CD4-positive, alpha-beta memory T cell (primary cell): ENCODE data around the gene ALX3. TPM values are rescaled to one million over a fixed set of nuclear protein-coding genes. Genes with fewer than 3 reads are reported as not detected.

Source experiments
- CTCF ChIA-PET: fragments of 350-600 bp; sonication (Branson Sonifier 250); formaldehyde crosslinking; loops from one replicate; lab custom pipeline; 2021; ENCODE audit warnings: inconsistent platforms; ENCODE audit not compliant: partially characterized antibody; lab: Charles Lee
- POLR2A ChIA-PET: fragments of 350-600 bp; sonication (Branson Sonifier 250); formaldehyde crosslinking; loops from one replicate; lab custom pipeline; 2021; ENCODE audit not compliant: partially characterized antibody; lab: Charles Lee
- DNase-seq, 5 donors: peaks; one replicate each; pipeline versions ENCODE4 v3.0.0 to v3.0.0-alpha.2; 2020 to 2022; ENCODE audit warnings: mixed read lengths in 1 of 5
- H3K27ac ChIP-seq: one replicate; pipeline ENCODE4 v1.7.0; 2013; ENCODE audit warnings: low read depth, low read length
- H3K27me3 ChIP-seq: 2 replicates; pipeline ENCODE4 v1.7.0; 2013; ENCODE audit warnings: mild to moderate bottlenecking, low read length, moderate library complexity; ENCODE audit not compliant: insufficient read depth
- H3K36me3 ChIP-seq: 2 replicates; pipeline ENCODE4 v1.7.0; 2013; ENCODE audit warnings: mild to moderate bottlenecking, low read length, moderate library complexity; ENCODE audit not compliant: insufficient read depth
- H3K4me1 ChIP-seq: 2 replicates; pipeline ENCODE4 v1.7.0; 2013; ENCODE audit warnings: mild to moderate bottlenecking, low read length, moderate library complexity; ENCODE audit not compliant: insufficient read depth
- H3K4me3 ChIP-seq, 2 donors: one replicate each; pipeline ENCODE4 v1.7.0; 2013; ENCODE audit warnings: low read length in 2 of 2, mild to moderate bottlenecking in 1 of 2
- H3K9me3 ChIP-seq, 2 donors: one replicate each; pipeline ENCODE4 v1.7.0; 2013; ENCODE audit warnings: low read length in 2 of 2, control low read depth in 1 of 2; ENCODE audit not compliant: control insufficient read depth in 1 of 2
- H3K27ac Mint-ChIP-seq, 7 donors: one replicate each; pipeline ENCODE4 v1.8.0; 2020 to 2021; ENCODE audit warnings: mixed read lengths in 7 of 7, mild to moderate bottlenecking in 6 of 7, inconsistent platforms in 3 of 7, moderate library complexity in 3 of 7
- H3K27me3 Mint-ChIP-seq, 2 donors: one replicate each; pipeline ENCODE4 v1.8.0; 2020 to 2021; ENCODE audit warnings: mixed read lengths in 2 of 2
- H3K36me3 Mint-ChIP-seq, 2 donors: one replicate each; pipeline ENCODE4 v1.8.0; 2020 to 2021; ENCODE audit warnings: mixed read lengths in 2 of 2, inconsistent platforms in 1 of 2, mild to moderate bottlenecking in 1 of 2
- H3K4me1 Mint-ChIP-seq, 4 donors: one replicate each; pipeline ENCODE4 v1.8.0; 2020 to 2021; ENCODE audit warnings: mixed read lengths in 4 of 4, mild to moderate bottlenecking in 1 of 4
- H3K4me3 Mint-ChIP-seq, 8 donors: one replicate each; pipeline ENCODE4 v1.8.0; 2020 to 2021; ENCODE audit warnings: mixed read lengths in 8 of 8, mild to moderate bottlenecking in 7 of 8, moderate library complexity in 6 of 8, inconsistent platforms in 3 of 8
- H3K9me3 Mint-ChIP-seq, 8 donors: one replicate each; pipeline ENCODE4 v1.8.0; 2020 to 2021; ENCODE audit warnings: mixed read lengths in 8 of 8, mild to moderate bottlenecking in 5 of 8, inconsistent platforms in 3 of 8, moderate library complexity in 1 of 8
- intact Hi-C: fragments of 100-400 bp; cut with micrococcal nuclease; formaldehyde crosslinking; loops from one replicate; pipeline ENCODE4 v1.15.1; 2023
- polyA plus RNA-seq, 2 donors: library from polyadenylated mRNA; unstranded; fragments of 300-500 nt; fragmentation: Illumina TruSeq; gene quantifications; one replicate each; pipeline ENCODE4 v1.2.3, GENCODE V29; 2021
- total RNA-seq, 2 experiments: library from RNA; stranded (reverse); gene quantifications; one replicate each; pipeline ENCODE4 v1.2.3, GENCODE V29; 2021

The ALX3 gene
- total and polyA plus RNA-seq, 4 experiments from 2014 or later = not detected

DNA sequence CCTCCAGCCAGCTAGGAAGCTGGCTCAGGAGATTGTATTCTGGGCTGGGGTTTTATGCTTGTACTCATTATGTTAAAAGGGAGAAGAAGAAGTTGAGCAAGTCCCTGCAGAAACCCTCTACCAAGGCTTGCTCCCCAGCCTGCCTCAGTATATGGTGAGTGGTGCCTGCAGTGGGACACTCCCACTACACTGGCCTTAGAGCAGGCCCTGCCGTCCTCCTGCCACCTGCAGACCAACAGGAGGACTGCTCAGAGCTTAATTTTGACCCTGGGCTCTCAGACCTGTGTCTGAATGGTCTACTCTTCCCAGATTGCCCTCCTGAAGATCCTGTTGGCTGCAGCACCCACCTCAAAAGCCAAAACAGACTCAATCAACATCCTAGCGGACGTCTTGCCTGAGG is 23.0 kb downstream of the ALX3 start:
- no peaks in the 10 kb centered on the region for H3K9me3 ChIP-seq
- POLR2A ChIA-PET = interaction anchor here (5.7 kb wide), 1 partner anchor 12 kb away, joined by 33 read pairs; the partner anchor contains the start of gene STRIP1
- Mint-ChIP-seq H3K27ac (no peak overlapping the region), H3K9me3 (no peaks in the 10 kb centered on the region), H3K4me3 (no peak overlapping the region), H3K4me1 (no peaks in the 10 kb centered on the region), H3K27me3 (no peaks in the 10 kb centered on the region), H3K36me3 (peaks cover 59 to 83% of the 10 kb centered on the region in 2 donors)
- intact Hi-C loops = no loop called here
- H3K4me3 ChIP-seq = no peak overlapping the region
- no peak for DNase-seq
- H3K4me1 ChIP-seq = no peaks in the 10 kb centered on the region
- no peaks in the 10 kb centered on the region for H3K27me3 ChIP-seq
- H3K36me3 ChIP-seq = peaks cover 75% of the 10 kb centered on the region
- H3K27ac ChIP-seq = no peak overlapping the region
- CTCF ChIA-PET = interaction anchor here (1.3 to 5.3 kb wide), 2 partner anchors 11 to 15 kb away, joined by 6 to 35 read pairs; no protein-coding TSS in a partner anchor

GRCh38 chr1:110043016-110043415 is 27.5 kb downstream of the ALX3 start:
- peaks cover 0 to 2% (median 0%) of the 10 kb centered on the region in 8 donors for H3K9me3 Mint-ChIP-seq
- H3K4me3 Mint-ChIP-seq = no peak overlapping the region
- H3K36me3 Mint-ChIP-seq = peaks cover 55 to 83% of the 10 kb centered on the region in 2 donors
- H3K9me3 ChIP-seq = no peaks in the 10 kb centered on the region
- H3K4me1 Mint-ChIP-seq = peaks cover 0 to 2% (median under 1%) of the 10 kb centered on the region in 4 donors
- H3K36me3 ChIP-seq = peaks cover 86% of the 10 kb centered on the region
- H3K27ac ChIP-seq = no peak overlapping the region
- POLR2A ChIA-PET = interaction anchor here (2.4 kb wide), 1 partner anchor 8 kb away, joined by 8 read pairs; the partner anchor contains the start of gene STRIP1
- no peak overlapping the region for H3K4me3 ChIP-seq
- CTCF ChIA-PET = interaction anchor here (9.3 kb wide), 1 partner anchor 12 kb away, joined by 120 read pairs; no protein-coding TSS in a partner anchor
- no peak for DNase-seq
- intact Hi-C loops = no loop called here
- no peaks in the 10 kb centered on the region for H3K27me3 ChIP-seq
- no peak overlapping the region for H3K27ac Mint-ChIP-seq
- no peaks in the 10 kb centered on the region for H3K4me1 ChIP-seq
- no peaks in the 10 kb centered on the region for H3K27me3 Mint-ChIP-seq

DNA sequence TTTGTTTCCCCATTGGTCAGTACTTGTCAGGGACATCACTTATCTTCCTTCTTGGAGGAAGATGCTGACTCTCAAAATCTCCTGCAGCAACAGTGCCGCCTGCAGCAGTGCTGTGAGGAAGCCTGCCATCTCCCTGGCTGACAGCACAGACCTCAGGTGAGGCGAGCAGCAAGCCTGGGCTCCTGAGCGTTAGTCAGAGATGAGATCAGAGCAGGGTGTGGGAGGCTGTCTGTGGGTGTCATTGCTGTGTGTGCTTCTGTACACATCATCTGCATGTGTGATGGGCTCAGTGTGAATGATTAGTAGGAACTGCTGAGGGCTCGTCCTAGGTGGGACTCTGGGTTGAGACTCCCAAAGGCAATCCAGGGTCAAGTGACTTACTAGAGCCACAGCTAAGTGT is 29.9 kb downstream of the ALX3 start:
- Mint-ChIP-seq H3K4me3 (no peak overlapping the region), H3K27ac (no peak overlapping the region), H3K36me3 (peaks cover 38 to 76% of the 10 kb centered on the region in 2 donors), H3K4me1 (peaks cover 10 to 17% (median 13%) of the 10 kb centered on the region in 4 donors), H3K9me3 (peaks cover 0 to 2% (median 0%) of the 10 kb centered on the region in 8 donors), H3K27me3 (no peaks in the 10 kb centered on the region)
- intact Hi-C loops = no loop called here
- H3K27me3 ChIP-seq = no peaks in the 10 kb centered on the region
- no peak for DNase-seq
- H3K9me3 ChIP-seq = no peaks in the 10 kb centered on the region
- POLR2A ChIA-PET = no interaction called here
- H3K27ac ChIP-seq = no peak overlapping the region
- CTCF ChIA-PET = interaction anchor here (1.3 to 9.3 kb wide), 3 partner anchors 10 to 65 kb away, joined by 4 to 120 read pairs (median 4); no protein-coding TSS in a partner anchor
- peaks cover 76% of the 10 kb centered on the region for H3K36me3 ChIP-seq
- H3K4me1 ChIP-seq = peaks cover 12% of the 10 kb centered on the region
- H3K4me3 ChIP-seq = no peak overlapping the region

DNA sequence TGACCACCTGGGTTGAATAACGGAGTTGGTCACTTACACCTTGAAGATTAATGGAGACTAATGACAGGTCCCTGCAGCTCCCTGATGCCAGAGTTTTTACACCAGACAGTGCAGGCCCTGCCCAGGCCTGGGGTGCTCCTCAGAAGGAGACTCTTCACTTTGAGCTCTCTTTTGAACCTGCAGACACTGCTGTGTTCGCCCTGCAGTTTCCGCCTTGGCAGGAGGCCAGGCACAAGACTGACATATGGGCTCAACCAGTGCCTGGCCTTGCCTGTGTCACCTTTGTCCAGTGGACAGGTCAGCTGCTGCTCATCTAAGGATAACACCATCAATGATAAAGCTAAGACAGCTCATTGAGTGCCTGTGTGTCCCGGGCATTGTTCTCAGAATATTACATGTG is 30.8 kb downstream of the ALX3 start:
- intact Hi-C loops = no loop called here
- H3K27me3 ChIP-seq = no peaks in the 10 kb centered on the region
- ChIA-PET CTCF (interaction anchor here (1.0 to 9.3 kb wide), 2 partner anchors 16 to 65 kb away, joined by 5 to 120 read pairs; no protein-coding TSS in a partner anchor), POLR2A (no interaction called here)
- H3K36me3 Mint-ChIP-seq = peaks cover 36 to 73% of the 10 kb centered on the region in 2 donors
- no peak overlapping the region for H3K27ac ChIP-seq
- no peaks in the 10 kb centered on the region for H3K27me3 Mint-ChIP-seq
- H3K4me3 Mint-ChIP-seq = no peak overlapping the region
- peaks cover 14 to 23% (median 18%) of the 10 kb centered on the region in 4 donors for H3K4me1 Mint-ChIP-seq
- no peak overlapping the region for H3K27ac Mint-ChIP-seq
- DNase-seq = no peak
- no peaks in the 10 kb centered on the region for H3K9me3 ChIP-seq
- H3K4me1 ChIP-seq = peaks cover 17% of the 10 kb centered on the region
- H3K4me3 ChIP-seq = no peak overlapping the region
- peaks cover 69% of the 10 kb centered on the region for H3K36me3 ChIP-seq
- peaks cover 0 to 2% (median 0%) of the 10 kb centered on the region in 8 donors for H3K9me3 Mint-ChIP-seq

DNA sequence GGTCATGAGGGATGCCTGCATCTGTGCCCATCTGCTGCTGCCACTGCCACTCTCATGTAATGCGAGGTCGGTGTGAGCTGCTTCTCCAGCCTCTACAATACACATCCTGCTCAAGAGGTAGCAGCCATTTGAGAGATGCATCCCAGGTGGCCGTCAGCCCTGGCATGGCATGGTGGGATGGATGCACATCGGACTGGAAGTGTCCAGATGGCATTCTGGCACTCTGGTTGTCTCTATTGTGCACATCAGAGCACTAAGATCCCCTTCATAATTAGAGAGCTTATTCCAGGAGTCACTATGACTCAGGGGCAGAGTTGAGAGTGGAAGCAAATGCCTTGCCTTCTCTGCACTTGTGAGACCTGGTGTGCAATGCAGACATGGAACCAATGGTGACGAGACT is 32.2 kb downstream of the ALX3 start:
- peak overlapping the region in 1 of 7 donors; percentile 43 for H3K27ac Mint-ChIP-seq
- CTCF ChIA-PET = interaction anchor here (2.2 to 9.3 kb wide), 2 partner anchors 9 to 17 kb away, joined by 10 to 120 read pairs; no protein-coding TSS in a partner anchor
- intact Hi-C loops = no loop called here

DNA sequence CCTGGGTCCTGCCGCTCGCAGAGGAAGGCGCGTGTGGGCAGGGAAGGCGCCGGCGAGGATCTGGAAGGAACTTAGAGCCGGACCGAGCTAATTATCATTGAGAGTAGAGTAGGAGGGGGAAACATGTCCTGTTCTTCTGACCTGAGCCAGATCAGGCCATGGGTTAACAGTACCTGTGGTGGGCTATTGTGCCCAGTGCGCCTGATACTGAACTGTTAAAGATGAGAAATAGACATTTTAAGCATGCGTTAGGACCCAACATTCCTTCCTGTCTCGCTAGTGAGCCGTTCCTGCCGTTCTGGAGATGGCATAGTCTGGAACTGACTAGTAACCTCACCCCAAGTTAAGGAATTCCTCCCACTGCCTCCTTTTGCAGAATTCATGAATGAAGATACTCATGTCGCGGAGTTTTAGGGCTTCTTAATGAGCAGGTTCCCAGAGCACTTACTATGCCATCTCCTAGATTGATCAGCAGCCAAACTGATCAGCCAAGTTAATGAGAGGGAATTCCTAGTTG is 35.2 kb downstream of the ALX3 start:
- Histone ChIP-seq H3K36me3 (peaks cover 27% of the 10 kb centered on the region), H3K9me3 (no peaks in the 10 kb centered on the region), H3K27ac (peak overlapping the region; percentile 97), H3K27me3 (no peaks in the 10 kb centered on the region), H3K4me3 (peak overlapping the region; percentile 74 to 80), H3K4me1 (peaks cover 37% of the 10 kb centered on the region)
- intact Hi-C loops = loop anchor here (2.0 kb wide), 1 partner anchor 840 kb away; no protein-coding TSS in a partner anchor
- CTCF ChIA-PET = interaction anchor here (1.3 to 9.3 kb wide), 4 partner anchors 20 to 304 kb away, joined by 4 to 120 read pairs (median 10); partner anchors contain the start of genes AHCYL1 and RBM15
- Mint-ChIP-seq H3K36me3 (peaks cover 17 to 42% of the 10 kb centered on the region in 2 donors), H3K4me3 (peak overlapping the region; percentile 89 to 97 (median 92)), H3K27ac (peak overlapping the region; percentile 74 to 92 (median 85)), H3K4me1 (peaks cover 34 to 60% (median 45%) of the 10 kb centered on the region in 4 donors), H3K27me3 (no peaks in the 10 kb centered on the region), H3K9me3 (peaks cover 0 to 6% (median 0%) of the 10 kb centered on the region in 8 donors)
- no peak for DNase-seq
- POLR2A ChIA-PET = interaction anchor here (0.7 to 2.7 kb wide), 20 partner anchors 8 to 821 kb away, joined by 3 to 33 read pairs (median 4); partner anchors contain the start of genes ATXN7L2, CYB561D1, GNAI3 and KCNC4

More for the DNA sequence above, 32.2 kb downstream of the ALX3 start:
- H3K27me3 Mint-ChIP-seq = no peaks in the 10 kb centered on the region
- Histone ChIP-seq H3K9me3 (no peaks in the 10 kb centered on the region), H3K36me3 (peaks cover 56% of the 10 kb centered on the region), H3K4me3 (no peak overlapping the region), H3K4me1 (peaks cover 26% of the 10 kb centered on the region), H3K27me3 (no peaks in the 10 kb centered on the region), H3K27ac (no peak overlapping the region)
- peaks cover 27 to 68% of the 10 kb centered on the region in 2 donors for H3K36me3 Mint-ChIP-seq
- POLR2A ChIA-PET = no interaction called here
- no peak overlapping the region for H3K4me3 Mint-ChIP-seq
- peaks cover 0 to 2% (median 0%) of the 10 kb centered on the region in 8 donors for H3K9me3 Mint-ChIP-seq
- H3K4me1 Mint-ChIP-seq = peaks cover 24 to 35% (median 31%) of the 10 kb centered on the region in 4 donors
- no peak for DNase-seq
